Upper lobe of left lung (tissue), 6 donors: Measurements from ENCODE around the gene UBE2E2. TPM values are rescaled to one million over a fixed set of nuclear protein-coding genes. Genes with fewer than 3 reads are reported as not detected.

Experiments
- ATAC-seq, 2 donors: fragments of 200-7000 bp; cut with Tn5 transposase; one replicate each; pipeline ENCODE4 v1.9.1; 2022; ENCODE audit warnings: mild to moderate bottlenecking in 2 of 2, moderate library complexity in 2 of 2; ENCODE audit not compliant: low FRiP score in 2 of 2
- DNase-seq, 2 donors: peaks; one replicate each; pipeline ENCODE4 v3.0.0-alpha.2; 2019 to 2020
- H3K27ac ChIP-seq, 4 donors: fragments of 200-600 bp; sonication (generic); one replicate each; pipeline ENCODE4 v1.5.1; 2016 to 2019
- H3K27me3 ChIP-seq, 4 donors: fragments of 200-600 bp; sonication (generic); one replicate each; pipeline ENCODE4 v1.5.1; 2017 to 2019
- H3K36me3 ChIP-seq, 4 donors: fragments of 200-600 bp; sonication (generic); one replicate each; pipeline ENCODE4 v1.5.1; 2016 to 2019
- H3K4me1 ChIP-seq, 4 donors: fragments of 200-600 bp; sonication (generic); one replicate each; pipeline ENCODE4 v1.5.1; 2018 to 2019
- H3K4me3 ChIP-seq, 4 donors: fragments of 200-600 bp; sonication (generic); one replicate each; pipeline ENCODE4 v1.5.1; 2017 to 2019; ENCODE audit warnings: mild to moderate bottlenecking in 2 of 4, moderate library complexity in 1 of 4
- H3K9me3 ChIP-seq, 4 donors: fragments of 200-600 bp; sonication (generic); one replicate each; pipeline ENCODE4 v1.5.1; 2018 to 2019
- EP300 ChIP-seq, 4 donors: sonication (generic); formaldehyde crosslinking; IDR thresholded peaks; one replicate each; pipeline ENCODE4 v1.5.1; 2017; ENCODE audit warnings: antibody characterized with exemption in 4 of 4, control low read depth in 2 of 4
- POLR2A ChIP-seq, 4 donors: fragments of 450-650 bp; IDR thresholded peaks; one replicate each; pipeline ENCODE4 v1.5.1; 2016 to 2017; ENCODE audit warnings: antibody characterized with exemption in 4 of 4, mild to moderate bottlenecking in 2 of 4
- POLR2AphosphoS5 ChIP-seq, 2 donors: sonication (generic); formaldehyde crosslinking; IDR thresholded peaks; one replicate each; pipeline ENCODE4 v1.5.1; 2017; ENCODE audit warnings: antibody characterized with exemption in 2 of 2
- WGBS, 2 donors: methylation state at CpG; one replicate each; pipeline ENCODE4 v1.1.5; 2017 to 2018; 5-methylcytosine and 5-hydroxymethylcytosine counted together
- total RNA-seq, 6 donors: library from RNA; depleted of rRNA in 4 of 6; stranded (reverse); fragments of >200 nt in 4 of 6; gene quantifications; one replicate each; pipeline versions ENCODE4 v1.1.0 to v1.2.1, GENCODE V29; 2016 to 2021
- TF ChIP-seq, protein P1 (sequence below), 6 experiments: fragments of 450-650 bp in 4 of 6; fragments of 200-600 bp in 2 of 6; sonication (generic) in 2 of 6; IDR thresholded peaks; one replicate each; pipeline ENCODE4 v1.5.1; 2016 to 2019; ENCODE audit warnings: antibody characterized with exemption in 6 of 6
- donor health status: DM: no; HTN: no; CAD: no; lungs with moderate emphysema.
- donor health status: DM: no; HTN: yes; CAD: no; lungs with severe emphysema.

Gene UBE2E2
- total RNA-seq, 6 donors from 2014 or later = 18.3 to 61.5 (median 41.9) TPM

DNA sequence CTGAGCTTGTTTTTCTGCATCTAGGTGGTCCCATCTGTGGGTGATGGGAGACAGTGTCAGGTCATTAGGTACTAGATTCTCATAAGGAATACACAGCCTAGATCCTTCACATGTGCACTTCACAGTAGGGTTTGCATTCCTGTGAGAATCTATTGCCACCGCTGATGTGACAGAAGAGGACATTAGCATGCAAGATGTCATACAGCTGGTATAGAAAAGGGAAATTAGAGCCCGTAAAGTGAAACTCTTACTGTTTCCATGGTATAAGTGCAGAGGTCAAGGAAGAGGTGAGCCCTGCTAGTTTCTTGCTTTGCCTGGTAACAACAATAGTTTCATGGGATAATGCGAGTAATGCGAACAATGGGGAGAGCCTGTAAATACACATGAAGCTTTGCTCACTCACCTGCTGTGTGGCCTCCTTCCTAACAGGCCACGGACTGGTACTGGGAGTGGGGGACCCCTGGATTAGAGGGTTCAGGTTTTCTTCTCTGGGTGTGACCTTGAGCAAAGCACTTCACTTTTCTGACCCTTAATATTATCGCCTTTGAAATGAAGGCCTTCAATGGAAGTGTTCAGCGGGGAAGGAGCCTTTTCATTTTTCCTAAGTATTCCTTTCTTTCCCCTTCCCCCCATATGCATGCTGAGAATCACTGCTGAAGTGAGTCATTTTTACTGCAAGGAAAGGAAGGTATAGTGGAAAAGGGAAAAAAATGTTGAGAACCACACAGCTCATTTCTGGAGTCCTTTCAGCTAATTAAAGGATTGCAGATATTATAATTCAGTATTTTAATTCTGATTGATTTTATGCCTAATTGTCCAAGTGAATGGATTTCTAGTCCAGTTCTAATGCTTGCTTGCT is 286.4 kb downstream of the UBE2E2 start:
- Histone ChIP-seq H3K36me3 (no peaks in the 10 kb centered on the region), H3K4me3 (no peak overlapping the region), H3K27me3 (no peaks in the 10 kb centered on the region), H3K4me1 (peaks cover 0 to 3% (median 0%) of the 10 kb centered on the region in 4 donors), H3K9me3 (peaks cover 0 to 10% (median 0%) of the 10 kb centered on the region in 4 donors), H3K27ac (no peak overlapping the region)
- ATAC-seq (no peak), DNase-seq (no peak)
- WGBS, 2 donors = 94 to 95% methylated on average over 7 of the region's 7 CpGs
- TF ChIP-seq EP300 (IDR thresholded peaks at IDR 0.05) = no peak
- TF ChIP-seq, protein P1, sequence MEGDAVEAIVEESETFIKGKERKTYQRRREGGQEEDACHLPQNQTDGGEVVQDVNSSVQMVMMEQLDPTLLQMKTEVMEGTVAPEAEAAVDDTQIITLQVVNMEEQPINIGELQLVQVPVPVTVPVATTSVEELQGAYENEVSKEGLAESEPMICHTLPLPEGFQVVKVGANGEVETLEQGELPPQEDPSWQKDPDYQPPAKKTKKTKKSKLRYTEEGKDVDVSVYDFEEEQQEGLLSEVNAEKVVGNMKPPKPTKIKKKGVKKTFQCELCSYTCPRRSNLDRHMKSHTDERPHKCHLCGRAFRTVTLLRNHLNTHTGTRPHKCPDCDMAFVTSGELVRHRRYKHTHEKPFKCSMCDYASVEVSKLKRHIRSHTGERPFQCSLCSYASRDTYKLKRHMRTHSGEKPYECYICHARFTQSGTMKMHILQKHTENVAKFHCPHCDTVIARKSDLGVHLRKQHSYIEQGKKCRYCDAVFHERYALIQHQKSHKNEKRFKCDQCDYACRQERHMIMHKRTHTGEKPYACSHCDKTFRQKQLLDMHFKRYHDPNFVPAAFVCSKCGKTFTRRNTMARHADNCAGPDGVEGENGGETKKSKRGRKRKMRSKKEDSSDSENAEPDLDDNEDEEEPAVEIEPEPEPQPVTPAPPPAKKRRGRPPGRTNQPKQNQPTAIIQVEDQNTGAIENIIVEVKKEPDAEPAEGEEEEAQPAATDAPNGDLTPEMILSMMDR (IDR thresholded peaks at IDR 0.05) = no peak
- no peak for TF ChIP-seq POLR2AphosphoS5 (IDR thresholded peaks at IDR 0.05)
- no peak for TF ChIP-seq POLR2A (IDR thresholded peaks at IDR 0.05)

- ATAC-seq (peak in 1 of 2 donors; percentile 61), DNase-seq (no peak)
- no peak for TF ChIP-seq EP300 (IDR thresholded peaks at IDR 0.05)
- TF ChIP-seq, protein P1 (IDR thresholded peaks at IDR 0.05) = no peak
- TF ChIP-seq POLR2AphosphoS5 (IDR thresholded peaks at IDR 0.05) = no peak
- TF ChIP-seq POLR2A (IDR thresholded peaks at IDR 0.05) = no peak
- Histone ChIP-seq H3K9me3 (peaks cover 0 to 10% (median 0%) of the 10 kb centered on the region in 4 donors), H3K27me3 (no peaks in the 10 kb centered on the region), H3K36me3 (no peaks in the 10 kb centered on the region), H3K4me1 (peaks cover 0 to 3% (median 0%) of the 10 kb centered on the region in 4 donors), H3K27ac (no peak overlapping the region), H3K4me3 (no peak overlapping the region)
- WGBS, 2 donors = 49% methylated on average over 3 of the region's 3 CpGs
These were observed 287.3 kb downstream of the UBE2E2 start for GRCh38 chr3:23490459-23490858.

DNA sequence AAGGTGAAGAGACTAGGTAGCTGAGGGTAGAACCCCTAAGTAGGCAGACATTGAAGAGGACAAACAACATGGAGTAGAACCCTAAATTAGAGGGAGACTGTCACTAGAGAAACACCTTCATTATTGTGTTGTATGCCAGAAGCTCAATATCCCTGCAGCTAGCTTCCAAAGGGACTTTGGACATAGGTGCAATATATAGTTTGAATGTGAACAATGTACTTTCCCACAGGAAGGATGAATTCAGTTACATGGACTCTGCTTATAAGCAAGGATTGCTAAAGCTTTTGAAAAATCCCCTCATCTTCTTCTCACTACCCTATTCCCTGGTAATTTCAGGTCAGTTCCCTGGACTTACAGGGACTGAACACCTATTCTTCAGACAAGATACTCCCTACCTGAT is 288.9 kb downstream of the UBE2E2 start:
- H3K4me3 ChIP-seq = no peak overlapping the region
- H3K27ac ChIP-seq = no peak overlapping the region
- H3K27me3 ChIP-seq = no peaks in the 10 kb centered on the region
- ATAC-seq (no peak), DNase-seq (no peak)
- peaks cover 0 to 3% (median 0%) of the 10 kb centered on the region in 4 donors for H3K4me1 ChIP-seq
- no peaks in the 10 kb centered on the region for H3K9me3 ChIP-seq
- TF ChIP-seq, protein P1 (IDR thresholded peaks at IDR 0.05) = no peak
- TF ChIP-seq EP300 (IDR thresholded peaks at IDR 0.05) = no peak
- no peak for TF ChIP-seq POLR2A (IDR thresholded peaks at IDR 0.05)
- no peak for TF ChIP-seq POLR2AphosphoS5 (IDR thresholded peaks at IDR 0.05)
- no peaks in the 10 kb centered on the region for H3K36me3 ChIP-seq

DNA sequence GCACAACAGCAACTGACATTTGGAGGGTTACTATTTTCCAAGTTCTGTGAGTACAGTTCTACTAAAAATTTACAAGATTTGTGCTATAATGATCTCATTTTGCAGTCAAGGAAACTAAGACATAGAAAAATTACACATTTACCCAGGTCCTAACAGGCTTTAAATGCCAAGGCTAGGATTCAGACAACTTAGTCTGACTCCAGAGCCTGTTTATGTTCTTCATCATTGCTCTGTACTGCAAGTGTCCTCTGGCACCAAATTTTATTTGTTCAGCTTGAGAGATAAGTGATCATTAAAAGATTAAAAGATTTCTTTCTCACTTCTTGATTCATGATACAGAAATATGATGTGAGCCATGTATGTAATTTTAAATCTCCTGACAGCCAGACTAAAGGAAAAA is 290.8 kb downstream of the UBE2E2 start:
- Histone ChIP-seq H3K4me3 (no peak overlapping the region), H3K9me3 (no peaks in the 10 kb centered on the region), H3K27me3 (no peaks in the 10 kb centered on the region), H3K27ac (no peak overlapping the region), H3K4me1 (peaks cover 0 to under 1% (median 0%) of the 10 kb centered on the region in 4 donors), H3K36me3 (no peaks in the 10 kb centered on the region)
- DNase-seq = no peak
- TF ChIP-seq POLR2AphosphoS5 (IDR thresholded peaks at IDR 0.05) = no peak
- TF ChIP-seq EP300 (IDR thresholded peaks at IDR 0.05) = no peak
- no peak for TF ChIP-seq POLR2A (IDR thresholded peaks at IDR 0.05)
- TF ChIP-seq, protein P1 (IDR thresholded peaks at IDR 0.05) = no peak
- ATAC-seq = no peak

DNA sequence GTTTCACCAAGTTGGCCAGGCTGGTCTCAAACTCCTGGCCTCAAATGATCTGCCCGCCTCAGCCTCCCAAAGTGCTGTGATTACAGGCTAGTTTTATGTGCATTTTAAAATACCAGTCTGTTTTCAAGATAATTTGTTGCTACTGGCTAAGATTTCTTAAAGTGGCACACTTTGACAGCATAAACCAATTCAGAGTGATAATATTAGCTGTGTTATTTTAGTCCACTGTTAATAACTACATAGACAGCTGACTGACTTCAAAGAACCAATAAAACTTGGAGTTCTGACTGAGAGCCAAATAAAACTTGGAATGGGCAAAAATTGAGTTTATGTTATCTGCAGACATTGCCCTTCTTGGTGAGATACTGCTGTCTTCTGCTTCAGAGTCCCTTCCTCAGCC is 291.8 kb downstream of the UBE2E2 start:
- H3K27ac ChIP-seq = no peak overlapping the region
- no peaks in the 10 kb centered on the region for H3K36me3 ChIP-seq
- H3K4me3 ChIP-seq = no peak overlapping the region
- TF ChIP-seq POLR2AphosphoS5 (IDR thresholded peaks at IDR 0.05) = no peak
- TF ChIP-seq EP300 (IDR thresholded peaks at IDR 0.05) = no peak
- no peak for TF ChIP-seq POLR2A (IDR thresholded peaks at IDR 0.05)
- ATAC-seq (no peak), DNase-seq (no peak)
- WGBS, 2 donors = 94% methylated on average over 1 of the region's 1 CpG
- H3K4me1 ChIP-seq = no peaks in the 10 kb centered on the region
- H3K27me3 ChIP-seq = no peaks in the 10 kb centered on the region
- H3K9me3 ChIP-seq = no peaks in the 10 kb centered on the region
